SK-N-SH (cell line): Measurements from ENCODE around the gene MAPKAP1. TPM values are rescaled to one million over a fixed set of nuclear protein-coding genes. Genes with fewer than 3 reads are reported as not detected.

Source experiments
- CTCF ChIA-PET: fragments of 300-600, 350-600 bp; formaldehyde crosslinking; extraction: SDS; loops from one replicate; lab custom pipeline; 2021; lab: Yijun Ruan, JAX
- POLR2A ChIA-PET: fragments of 350-600 bp; sonication (Branson Sonifier 250); formaldehyde crosslinking; extraction: SDS; loops from one replicate; lab custom pipeline; 2020; ENCODE audit warnings: antibody characterized with exemption, inconsistent platforms; lab: Yijun Ruan, JAX
- DNase-seq: peaks from one replicate; pipeline ENCODE4 v3.0.0; 2012
- H2AFZ ChIP-seq: fragments of 200-600 bp; sonication (generic); 2 replicates; pipeline ENCODE4 v1.8.1; 2016; ENCODE audit warnings: antibody characterized with exemption, mild to moderate bottlenecking, low read depth
- H3F3A ChIP-seq: fragments of 200-600 bp; sonication (generic); replicated peaks from 2 replicates; pipeline ENCODE3; 2016; ENCODE audit warnings: antibody characterized with exemption, mild to moderate bottlenecking; ENCODE audit not compliant: insufficient read depth
- H3K27ac ChIP-seq, 2 experiments: fragments of 200-500 bp in 1 of 2; fragments of 200-600 bp in 1 of 2; sonication (Bioruptor generic) in 1 of 2; sonication (generic), shearing (Covaris generic) in 1 of 2; 2 replicates each; pipeline versions ENCODE4 v1.5.1 to v1.6.1; 2014 to 2016; ENCODE audit warnings: low read depth in 2 of 2, inconsistent platforms in 1 of 2, low read length in 1 of 2, mild to moderate bottlenecking in 1 of 2, mixed read lengths in 1 of 2
- H3K27me3 ChIP-seq: fragments of 200-600 bp; sonication (generic), shearing (Covaris generic); 2 replicates; pipeline ENCODE4 v1.6.1; 2016; ENCODE audit warnings: mixed run types; ENCODE audit not compliant: insufficient read depth
- H3K36me3 ChIP-seq, 2 experiments: fragments of 200-500 bp in 1 of 2; fragments of 200-600 bp in 1 of 2; sonication (Bioruptor generic) in 1 of 2; sonication (generic) in 1 of 2; replicated peaks in 1 of 2; 2 replicates each; pipeline versions ENCODE3 to v1.5.1; 2014 to 2016; ENCODE audit warnings: low read length in 1 of 2, mild to moderate bottlenecking in 1 of 2; ENCODE audit not compliant: insufficient read depth in 2 of 2, control insufficient read depth in 1 of 2
- H3K4me1 ChIP-seq, 2 experiments: fragments of 200-500 bp in 1 of 2; fragments of 200-600 bp in 1 of 2; sonication (Bioruptor generic) in 1 of 2; sonication (generic), shearing (Covaris generic) in 1 of 2; 2 replicates each; pipeline versions ENCODE4 v1.5.1 to v1.6.1; 2014 to 2016; ENCODE audit warnings: low read depth in 1 of 2, low read length in 1 of 2, mixed run types in 1 of 2; ENCODE audit not compliant: insufficient read depth in 2 of 2, control insufficient read depth in 1 of 2
- H3K4me2 ChIP-seq: fragments of 200-600 bp; sonication (generic), shearing (Covaris generic); 2 replicates; pipeline ENCODE4 v1.6.1; 2017; ENCODE audit warnings: mixed run types
- H3K4me3 ChIP-seq, 2 experiments: fragments of 200-500 bp in 1 of 2; fragments of 200-600 bp in 1 of 2; sonication (Bioruptor generic) in 1 of 2; sonication (generic), shearing (Covaris generic) in 1 of 2; 2 replicates each; pipeline versions ENCODE4 v1.5.1 to v1.8.1; 2014 to 2016; ENCODE audit warnings: low read depth in 2 of 2, inconsistent platforms in 1 of 2, low read length in 1 of 2, mild to moderate bottlenecking in 1 of 2, mixed read lengths in 1 of 2, moderate library complexity in 1 of 2
- H3K79me2 ChIP-seq: fragments of 200-600 bp; sonication (generic); 2 replicates; pipeline ENCODE4 v1.8.1; 2017; ENCODE audit warnings: mild to moderate bottlenecking; ENCODE audit not compliant: insufficient read depth
- H3K9ac ChIP-seq: fragments of 200-600 bp; sonication (generic); 2 replicates; pipeline ENCODE4 v1.6.1; 2017; ENCODE audit warnings: mixed run types
- H3K9me2 ChIP-seq: fragments of 200-600 bp; sonication (generic); 2 replicates; pipeline ENCODE4 v1.6.1; 2017; ENCODE audit warnings: mixed run types
- H3K9me3 ChIP-seq: fragments of 200-600 bp; sonication (generic); 2 replicates; pipeline ENCODE4 v1.6.1; 2017; ENCODE audit warnings: mixed run types, mild to moderate bottlenecking, moderate library complexity
- H4K20me1 ChIP-seq: fragments of 200-600 bp; sonication (generic); 2 replicates; pipeline ENCODE4 v1.6.1; 2017; ENCODE audit warnings: mild to moderate bottlenecking, mixed run types; ENCODE audit not compliant: insufficient read depth
- ELF1 ChIP-seq: IDR thresholded peaks from 2 replicates; pipeline ENCODE4 v1.4.0; 2012
- EZH2phosphoT487 ChIP-seq: fragments of 200-600 bp; sonication (generic); IDR thresholded peaks from 2 replicates; pipeline ENCODE4 v1.6.1; 2017; ENCODE audit warnings: low read depth, mixed run types, mild to moderate bottlenecking, antibody characterized with exemption, moderate library complexity, borderline replicate concordance
- GABPA ChIP-seq: IDR thresholded peaks from 2 replicates; pipeline ENCODE4 v1.4.0; 2012; ENCODE audit warnings: low read depth, mild to moderate bottlenecking
- MEF2A ChIP-seq: IDR thresholded peaks from 2 replicates; pipeline ENCODE4 v1.4.0; 2012; ENCODE audit warnings: low read depth, borderline replicate concordance
- NRF1 ChIP-seq: IDR thresholded peaks from 2 replicates; pipeline ENCODE4 v1.6.1; 2012; ENCODE audit warnings: low read depth, mild to moderate bottlenecking, low read length
- RCOR1 ChIP-seq: fragments of 150-350 bp; IDR thresholded peaks from 2 replicates; pipeline ENCODE4 v1.6.1; 2017; ENCODE audit warnings: antibody characterized with exemption, low read length
- TEAD4 ChIP-seq: IDR thresholded peaks from 2 replicates; pipeline ENCODE4 v1.4.0; 2012; ENCODE audit warnings: mild to moderate bottlenecking, borderline replicate concordance; ENCODE audit not compliant: insufficient read depth
- WGBS: methylation state at CpG from one replicate; pipeline ENCODE4 v1.1.6; 2017; ENCODE audit warnings: low lambda C conversion rate; 5-methylcytosine and 5-hydroxymethylcytosine counted together
- polyA plus RNA-seq, 3 experiments: library from polyadenylated mRNA; depleted of rRNA; stranded (reverse); fragments of >200 nt; gene quantifications; 2 replicates each; pipeline ENCODE4 v1.2.3, GENCODE V29; 2012
- TF ChIP-seq, protein P1 (sequence below): fragments of 150-350 bp; IDR thresholded peaks from 2 replicates; pipeline ENCODE4 v1.6.1; 2016; ENCODE audit warnings: mild to moderate bottlenecking, low read depth, low read length
- TF ChIP-seq, protein P2 (sequence below): IDR thresholded peaks from 2 replicates; pipeline ENCODE4 v1.6.1; 2012; ENCODE audit warnings: mild to moderate bottlenecking, low read depth, low read length, moderate library complexity

The MAPKAP1 gene
- polyA plus RNA-seq, 1 of the 3 experiments (the other 2 are of a cell fraction), result 117 TPM

DNA sequence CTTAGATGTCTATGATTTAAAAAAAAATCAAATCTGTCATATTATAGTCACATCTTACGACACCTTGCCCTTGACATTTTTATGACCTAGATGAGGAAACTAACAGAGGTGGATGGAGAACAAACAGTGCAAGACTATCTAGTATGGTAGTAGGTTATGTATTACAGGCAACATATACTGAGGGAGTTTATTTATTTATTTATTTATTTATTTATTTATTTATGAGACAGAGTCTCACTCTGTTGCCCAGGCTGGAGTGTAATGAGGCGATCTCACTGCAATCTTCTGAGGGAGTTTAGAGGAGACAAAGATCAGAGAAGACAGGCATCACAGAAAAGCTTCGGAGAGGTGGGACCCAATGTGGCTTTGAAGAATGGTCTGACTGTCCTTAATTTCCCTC, 35.6 kb upstream of the MAPKAP1 start:
- H2AFZ ChIP-seq, result no peak overlapping the region
- no peaks in the 10 kb centered on the region for H4K20me1 ChIP-seq
- ChIA-PET POLR2A (no interaction called here), CTCF (no interaction called here)
- no peak overlapping the region for H3K9ac ChIP-seq
- 89% methylated on average over 3 of the region's 3 CpGs for WGBS
- no peaks in the 10 kb centered on the region for H3K9me2 ChIP-seq
- peaks cover 6 to 9% of the 10 kb centered on the region in 2 experiments; a peak in 3 of 4 replicates for H3K4me1 ChIP-seq
- H3K27me3 ChIP-seq, result no peaks in the 10 kb centered on the region
- no peak overlapping the region for H3K4me3 ChIP-seq
- H3F3A ChIP-seq, result peaks cover 22% of the 10 kb centered on the region
- H3K79me2 ChIP-seq, result peaks cover 4% of the 10 kb centered on the region
- no peak overlapping the region for H3K4me2 ChIP-seq
- no peaks in the 10 kb centered on the region for H3K9me3 ChIP-seq
- no peak for DNase-seq
- no peak for TF ChIP-seq ELF1
- no peak for TF ChIP-seq TEAD4
- no peak overlapping the region for H3K27ac ChIP-seq
- H3K36me3 ChIP-seq, result no peaks in the 10 kb centered on the region

DNA sequence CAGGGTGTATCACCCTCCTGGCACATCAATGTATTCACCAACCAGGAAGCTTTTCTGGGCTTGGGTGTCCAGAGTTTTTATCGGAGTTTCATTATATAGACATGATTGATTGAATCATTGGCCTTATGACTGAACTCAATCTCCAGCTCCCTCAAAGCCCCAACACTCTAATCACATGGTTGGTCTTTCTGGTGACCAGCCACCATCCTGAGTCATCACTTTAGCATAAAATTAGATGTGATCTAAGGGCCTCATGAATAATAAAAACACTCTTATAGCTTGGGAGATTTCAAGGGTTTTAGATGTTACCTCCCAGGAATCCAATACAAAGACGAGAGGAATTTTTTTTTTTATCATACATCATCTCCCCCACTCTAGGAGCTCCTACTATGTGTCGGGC, 32.4 kb upstream of the MAPKAP1 start:
- H3K36me3 ChIP-seq, result no peaks in the 10 kb centered on the region
- no peaks in the 10 kb centered on the region for H3K4me1 ChIP-seq
- no peaks in the 10 kb centered on the region for H4K20me1 ChIP-seq
- TF ChIP-seq NRF1 (no peak), EZH2phosphoT487 (no peak), MEF2A (no peak), RCOR1 (no peak)
- TF ChIP-seq, protein P1, sequence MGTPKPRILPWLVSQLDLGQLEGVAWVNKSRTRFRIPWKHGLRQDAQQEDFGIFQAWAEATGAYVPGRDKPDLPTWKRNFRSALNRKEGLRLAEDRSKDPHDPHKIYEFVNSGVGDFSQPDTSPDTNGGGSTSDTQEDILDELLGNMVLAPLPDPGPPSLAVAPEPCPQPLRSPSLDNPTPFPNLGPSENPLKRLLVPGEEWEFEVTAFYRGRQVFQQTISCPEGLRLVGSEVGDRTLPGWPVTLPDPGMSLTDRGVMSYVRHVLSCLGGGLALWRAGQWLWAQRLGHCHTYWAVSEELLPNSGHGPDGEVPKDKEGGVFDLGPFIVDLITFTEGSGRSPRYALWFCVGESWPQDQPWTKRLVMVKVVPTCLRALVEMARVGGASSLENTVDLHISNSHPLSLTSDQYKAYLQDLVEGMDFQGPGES, result no peak
- TF ChIP-seq, all 33 proteins: peak for 0
- Histone ChIP-seq H3K9ac (no peak overlapping the region), H3K27ac (no peak overlapping the region), H3K9me3 (no peaks in the 10 kb centered on the region), H3K27me3 (no peaks in the 10 kb centered on the region), H3K4me3 (no peak overlapping the region), H2AFZ (no peak overlapping the region), H3K79me2 (no peaks in the 10 kb centered on the region), H3F3A (peaks cover 10% of the 10 kb centered on the region), H3K9me2 (no peaks in the 10 kb centered on the region), H3K4me2 (no peak overlapping the region)
- POLR2A ChIA-PET, result no interaction called here
- WGBS, result 93% methylated on average over 3 of the region's 3 CpGs
- no peak for DNase-seq
- CTCF ChIA-PET, result interaction anchor here (1.1 to 1.6 kb wide), 2 partner anchors 10 to 490 kb away, joined by 3 read pairs; no protein-coding TSS in a partner anchor

DNA sequence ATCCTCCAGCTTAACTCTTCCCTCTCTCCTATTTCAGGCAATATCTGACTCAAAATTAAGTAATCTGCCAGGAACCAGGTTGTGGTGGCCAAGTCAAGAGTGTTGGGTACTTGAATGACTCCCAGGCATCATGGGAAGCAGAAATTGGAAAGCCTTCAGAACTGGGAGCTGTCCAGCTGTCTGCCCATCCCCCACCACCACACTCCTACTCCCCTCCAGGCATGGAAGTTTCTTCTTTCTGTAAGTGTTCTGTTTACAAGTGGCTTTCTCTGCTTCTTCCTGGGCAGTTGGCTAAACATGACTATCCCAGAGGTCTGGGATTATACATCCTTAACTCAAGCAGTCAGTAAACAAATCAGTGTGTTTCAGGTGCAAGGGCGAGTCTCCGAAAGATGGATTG, 25.6 kb upstream of the MAPKAP1 start:
- Histone ChIP-seq H3K27me3 (no peaks in the 10 kb centered on the region), H3K4me3 (no peak overlapping the region), H3K27ac (no peak overlapping the region), H3K9me3 (no peaks in the 10 kb centered on the region), H4K20me1 (no peaks in the 10 kb centered on the region), H3K4me2 (no peak overlapping the region), H3K4me1 (no peaks in the 10 kb centered on the region), H3F3A (no peaks in the 10 kb centered on the region), H3K79me2 (no peaks in the 10 kb centered on the region), H3K9ac (no peak overlapping the region), H3K36me3 (no peaks in the 10 kb centered on the region), H2AFZ (no peak overlapping the region), H3K9me2 (no peaks in the 10 kb centered on the region)
- 96% methylated on average over 2 of the region's 2 CpGs for WGBS
- CTCF ChIA-PET, result interaction anchor here (0.7 to 0.9 kb wide), 2 partner anchors 23 to 174 kb away, joined by 3 read pairs; no protein-coding TSS in a partner anchor
- POLR2A ChIA-PET, result no interaction called here
- TF ChIP-seq, protein P2, sequence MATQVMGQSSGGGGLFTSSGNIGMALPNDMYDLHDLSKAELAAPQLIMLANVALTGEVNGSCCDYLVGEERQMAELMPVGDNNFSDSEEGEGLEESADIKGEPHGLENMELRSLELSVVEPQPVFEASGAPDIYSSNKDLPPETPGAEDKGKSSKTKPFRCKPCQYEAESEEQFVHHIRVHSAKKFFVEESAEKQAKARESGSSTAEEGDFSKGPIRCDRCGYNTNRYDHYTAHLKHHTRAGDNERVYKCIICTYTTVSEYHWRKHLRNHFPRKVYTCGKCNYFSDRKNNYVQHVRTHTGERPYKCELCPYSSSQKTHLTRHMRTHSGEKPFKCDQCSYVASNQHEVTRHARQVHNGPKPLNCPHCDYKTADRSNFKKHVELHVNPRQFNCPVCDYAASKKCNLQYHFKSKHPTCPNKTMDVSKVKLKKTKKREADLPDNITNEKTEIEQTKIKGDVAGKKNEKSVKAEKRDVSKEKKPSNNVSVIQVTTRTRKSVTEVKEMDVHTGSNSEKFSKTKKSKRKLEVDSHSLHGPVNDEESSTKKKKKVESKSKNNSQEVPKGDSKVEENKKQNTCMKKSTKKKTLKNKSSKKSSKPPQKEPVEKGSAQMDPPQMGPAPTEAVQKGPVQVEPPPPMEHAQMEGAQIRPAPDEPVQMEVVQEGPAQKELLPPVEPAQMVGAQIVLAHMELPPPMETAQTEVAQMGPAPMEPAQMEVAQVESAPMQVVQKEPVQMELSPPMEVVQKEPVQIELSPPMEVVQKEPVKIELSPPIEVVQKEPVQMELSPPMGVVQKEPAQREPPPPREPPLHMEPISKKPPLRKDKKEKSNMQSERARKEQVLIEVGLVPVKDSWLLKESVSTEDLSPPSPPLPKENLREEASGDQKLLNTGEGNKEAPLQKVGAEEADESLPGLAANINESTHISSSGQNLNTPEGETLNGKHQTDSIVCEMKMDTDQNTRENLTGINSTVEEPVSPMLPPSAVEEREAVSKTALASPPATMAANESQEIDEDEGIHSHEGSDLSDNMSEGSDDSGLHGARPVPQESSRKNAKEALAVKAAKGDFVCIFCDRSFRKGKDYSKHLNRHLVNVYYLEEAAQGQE, result peak; percentile 91
- no peak for TF ChIP-seq GABPA
- DNase-seq, result no peak
